Activated CD4-positive, alpha-beta T cell treated with anti-CD3 and anti-CD28 coated beads, Interleukin-10, Interleukin-2, amounts not matched to agents 100 ng/mL and 50 ng/mL, durations not matched to agents 16 hours and 8 hours (primary cell): Measurements from ENCODE around the gene ADAMTS8.

ENCODE experiments used
- DNase-seq: peaks from one replicate; pipeline ENCODE4 v3.0.0-alpha.2; 2020

ADAMTS8 gene

DNA sequence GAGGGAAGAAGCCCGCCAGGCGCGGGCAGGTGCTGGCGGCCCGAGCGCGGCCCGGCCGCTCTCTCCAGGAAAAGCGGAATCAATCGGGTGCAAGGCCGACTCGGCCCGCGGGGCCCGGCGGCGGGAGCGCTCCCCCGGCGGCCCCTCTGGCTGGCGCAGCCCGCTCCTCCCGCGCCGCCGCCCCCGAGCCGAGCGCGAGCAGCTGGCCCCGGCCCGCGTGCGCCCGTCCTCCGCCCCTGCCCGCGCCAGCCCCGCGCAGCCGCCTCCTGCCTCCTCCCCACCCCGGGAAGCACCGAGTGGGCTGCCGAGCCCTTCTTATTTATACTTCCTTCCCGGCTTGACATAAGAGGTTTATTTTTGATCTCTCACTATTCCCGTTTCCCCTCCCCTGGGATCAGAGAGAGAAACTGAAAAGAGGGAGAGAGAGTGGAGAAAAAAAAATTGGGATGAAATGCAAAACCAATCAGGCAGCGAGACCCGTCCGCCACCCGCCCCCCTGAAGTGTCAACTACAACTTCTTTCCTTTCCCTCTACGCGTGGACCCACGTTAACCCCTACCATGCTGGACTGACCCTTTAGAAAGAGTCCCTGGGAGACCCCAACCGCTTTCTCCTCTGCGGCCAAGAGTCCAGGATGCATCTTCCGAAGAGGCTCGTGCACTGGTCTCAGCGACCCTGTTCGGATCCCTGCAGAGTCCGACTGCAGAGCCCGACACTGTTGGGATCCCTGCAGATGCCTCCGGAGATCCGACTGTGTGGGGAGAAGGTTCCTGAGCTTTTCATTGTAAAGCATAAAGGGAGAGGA lies at the start of gene ADAMTS8:
ADAMTS8 (minus strand) TSS at position 294 of the 804 bp plus-strand sequence. CDS start 323 bp downstream, outside the sequence.
- DNase-seq, result no peak

- DNase-seq, result no peak
These were observed 49.3 kb upstream of the ADAMTS8 start for GRCh38 chr11:130477586-130478203.

- no peak for DNase-seq
These were observed 48.6 kb upstream of the ADAMTS8 start for GRCh38 chr11:130476922-130477491.

GRCh38 chr11:130476200-130476921 lies 48.0 kb upstream of the ADAMTS8 start:
- no peak for DNase-seq

DNA sequence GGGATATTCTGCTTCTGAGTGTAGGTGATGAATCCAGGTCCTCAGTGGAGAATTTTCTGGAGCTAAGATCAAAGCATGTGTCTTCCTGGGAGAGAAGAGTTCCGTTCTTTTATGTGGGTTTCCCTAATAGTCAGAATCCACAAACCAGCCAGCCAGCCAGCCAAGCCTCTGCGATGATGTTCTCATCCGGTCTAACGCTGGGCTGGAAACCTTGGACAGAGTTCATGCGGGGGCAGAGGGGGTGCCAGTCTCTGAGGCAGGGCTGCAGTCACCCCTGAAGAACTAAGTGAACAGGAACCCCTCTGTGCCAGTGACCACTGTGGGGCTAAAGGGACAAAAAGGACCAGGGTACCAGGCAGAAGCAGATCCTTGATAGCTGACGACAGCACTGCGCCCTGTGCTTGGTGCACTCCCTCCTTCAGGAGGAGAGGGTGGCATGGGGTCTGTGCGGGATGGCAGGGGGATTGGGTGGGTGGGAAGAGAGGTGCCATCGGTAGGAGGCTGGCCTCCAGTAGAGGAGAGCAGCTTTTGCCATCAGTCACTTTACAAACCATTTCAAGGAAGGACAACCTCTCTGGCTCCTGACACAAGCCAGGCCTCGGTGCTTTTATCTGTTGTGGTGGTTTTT lies 47.1 kb upstream of the ADAMTS8 start:
- DNase-seq, result no peak

DNA sequence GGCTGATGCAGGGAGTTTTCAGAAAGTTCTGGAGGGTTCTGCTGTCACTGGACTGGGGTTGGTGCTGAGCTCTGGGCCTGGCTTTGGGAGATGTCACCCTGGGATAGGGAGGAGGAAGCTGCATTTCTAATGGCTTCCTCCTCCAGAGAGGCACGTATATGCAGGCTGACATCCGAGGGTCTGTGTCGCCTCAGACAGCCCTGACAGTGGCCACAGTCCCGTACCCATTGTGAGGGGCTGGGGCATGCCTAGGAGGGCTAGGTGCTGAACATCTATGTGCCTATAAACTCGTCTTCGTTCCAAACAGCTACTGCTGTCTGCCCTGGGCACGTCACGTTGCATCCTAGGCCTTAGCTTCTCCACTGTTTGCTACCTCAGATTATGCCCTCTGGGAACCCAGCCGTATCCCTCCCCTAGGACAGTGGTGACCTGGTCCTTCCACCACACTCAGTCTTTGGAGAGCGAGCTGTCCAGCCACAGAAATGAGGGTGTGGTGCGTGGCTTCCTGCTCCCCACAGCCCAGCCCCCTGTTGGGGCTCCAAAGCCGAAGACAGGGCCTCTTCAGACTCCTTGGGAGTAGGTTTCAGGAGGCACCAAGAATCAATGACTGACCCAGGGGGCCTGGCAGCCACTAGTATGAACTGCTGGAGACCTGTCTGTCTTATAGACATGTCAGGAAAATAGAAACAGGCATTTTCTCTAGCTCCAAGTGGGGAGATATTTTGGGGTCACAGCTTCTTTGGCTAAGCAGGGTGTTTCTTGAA lies 46.4 kb upstream of the ADAMTS8 start:
- DNase-seq, result no peak

- no peak for DNase-seq
These were observed 45.5 kb upstream of the ADAMTS8 start for GRCh38 chr11:130473795-130474377.

GRCh38 chr11:130473056-130473794 lies 44.8 kb upstream of the ADAMTS8 start:
- DNase-seq, result no peak

DNA sequence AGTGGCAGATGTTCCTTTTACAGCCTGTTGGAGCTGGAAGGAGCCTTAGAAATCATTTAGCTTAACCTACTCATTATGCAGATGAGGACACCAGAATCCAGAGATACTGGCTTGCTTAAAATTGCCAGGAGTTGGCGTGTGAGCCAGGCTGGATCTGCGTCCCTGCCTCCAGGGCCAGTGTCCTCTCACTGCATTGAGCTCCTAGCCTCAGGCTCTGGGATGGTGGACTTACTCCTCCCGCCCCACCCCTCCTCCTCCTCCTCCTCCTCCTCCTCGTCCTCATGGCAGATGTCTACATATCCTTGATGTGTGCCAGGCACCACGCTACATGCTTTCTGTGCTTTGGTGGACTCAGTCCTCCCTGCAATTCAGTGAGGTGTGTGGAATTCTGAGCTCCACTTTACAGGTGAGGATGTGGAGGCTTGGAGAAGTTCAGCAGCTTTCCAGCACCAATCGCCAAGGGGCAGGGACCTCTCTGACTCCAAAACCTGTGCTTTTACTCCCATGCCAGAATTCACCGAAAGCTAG lies 44.1 kb upstream of the ADAMTS8 start:
- no peak for DNase-seq

GRCh38 chr11:130471731-130472433 lies 43.5 kb upstream of the ADAMTS8 start:
- no peak for DNase-seq

GRCh38 chr11:130470832-130471706 lies 42.7 kb upstream of the ADAMTS8 start:
- no peak for DNase-seq

GRCh38 chr11:130469181-130469580 lies 40.8 kb upstream of the ADAMTS8 start:
- no peak for DNase-seq

DNA sequence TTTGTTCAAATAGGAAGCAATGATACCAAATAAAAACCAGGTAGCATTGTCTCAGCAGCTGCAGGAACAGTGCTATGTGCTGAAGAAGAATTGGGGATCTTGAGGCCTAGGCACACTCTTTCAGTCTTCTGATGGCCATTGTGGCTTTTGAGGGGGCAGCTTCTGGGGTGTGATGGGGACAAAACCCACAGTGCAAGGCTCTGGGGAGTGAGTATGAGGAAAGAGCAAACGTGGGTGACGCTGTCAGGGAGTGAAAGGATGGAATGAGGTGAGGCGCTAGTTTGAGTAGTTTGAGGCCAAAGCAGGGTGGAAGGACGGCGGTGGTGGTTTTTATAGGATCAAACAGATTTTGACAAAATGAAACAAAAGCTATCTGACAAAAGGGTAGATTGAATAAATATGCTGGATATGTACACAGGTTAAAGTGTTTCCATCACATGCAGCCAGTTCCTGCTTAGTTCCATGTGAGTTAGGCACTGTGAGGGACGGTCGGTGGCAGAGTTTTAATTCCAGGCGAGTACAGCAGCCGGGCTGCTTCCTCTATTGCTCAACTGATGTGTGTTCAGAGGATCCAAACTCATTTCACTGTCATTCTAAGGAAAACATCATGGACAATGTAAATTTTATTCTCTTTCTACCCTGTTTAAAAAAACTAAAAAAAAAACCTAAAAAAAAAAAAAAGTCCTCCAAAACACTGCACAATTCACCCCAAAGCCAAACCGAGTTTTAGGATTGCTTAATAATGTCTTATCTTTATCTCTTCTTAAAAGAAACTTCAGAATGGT lies 38.9 kb upstream of the ADAMTS8 start:
- no peak for DNase-seq

- no peak for DNase-seq
These were observed 36.9 kb upstream of the ADAMTS8 start for GRCh38 chr11:130465263-130465662.

DNA sequence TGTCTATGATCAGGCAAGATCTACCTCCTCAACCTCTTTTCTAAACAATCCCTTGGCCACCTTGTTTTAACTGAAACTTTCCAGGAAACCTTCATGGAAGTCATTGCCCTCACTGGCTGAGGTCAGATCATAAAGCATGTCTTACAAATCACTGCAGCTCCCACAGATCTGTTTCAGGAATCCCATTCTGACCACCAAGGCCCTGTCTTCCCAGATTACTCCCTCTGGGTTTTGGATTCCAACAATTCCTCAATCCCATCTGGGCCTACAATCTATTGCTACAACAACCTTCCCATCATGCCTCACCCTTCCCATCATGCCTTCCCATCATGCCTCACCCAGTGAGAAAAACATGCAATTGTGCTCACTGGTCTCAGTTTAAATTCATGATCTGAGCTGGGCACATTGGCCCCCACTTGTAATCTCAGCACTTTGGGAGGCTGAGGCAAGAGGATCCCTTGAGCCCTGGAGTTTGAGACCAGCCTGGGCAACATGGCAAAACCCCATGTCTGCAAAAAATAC lies 35.9 kb upstream of the ADAMTS8 start:
- no peak for DNase-seq

DNA sequence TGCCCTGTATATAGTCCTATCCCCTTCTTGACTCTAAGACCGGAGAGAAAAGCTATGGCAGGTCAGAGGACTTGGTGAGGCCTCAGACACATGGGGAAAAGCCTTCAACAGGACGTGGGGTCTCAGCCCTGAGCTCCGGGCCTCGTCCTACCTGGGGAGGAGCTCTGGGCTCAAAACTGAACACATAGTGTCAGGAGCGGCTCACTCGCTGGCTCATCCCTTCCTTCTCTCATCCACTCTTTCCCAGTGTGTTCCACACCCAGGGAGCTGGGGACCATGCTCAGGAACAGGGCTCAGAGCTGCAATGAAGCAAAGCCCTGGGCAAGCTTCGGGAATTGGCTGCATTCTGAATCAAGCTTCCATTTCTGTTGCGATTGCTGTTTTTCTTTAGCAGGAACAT lies 34.5 kb upstream of the ADAMTS8 start:
- DNase-seq, result no peak

GRCh38 chr11:130462101-130462885 lies 33.9 kb upstream of the ADAMTS8 start:
- DNase-seq, result no peak
